GM18870 (cell line): Measurements from ENCODE around the gene NRIP1.
A peak's percentile ranks its signal among the peaks of the same experiment; 100 is the strongest.

ENCODE experiments used
- ATAC-seq: cut with Tn5 transposase; IDR thresholded peaks from one replicate; pipeline ENCODE4 v1.9.1; 2021; ENCODE audit warnings: moderate library complexity; ENCODE audit not compliant: unreplicated experiment

Gene NRIP1

DNA sequence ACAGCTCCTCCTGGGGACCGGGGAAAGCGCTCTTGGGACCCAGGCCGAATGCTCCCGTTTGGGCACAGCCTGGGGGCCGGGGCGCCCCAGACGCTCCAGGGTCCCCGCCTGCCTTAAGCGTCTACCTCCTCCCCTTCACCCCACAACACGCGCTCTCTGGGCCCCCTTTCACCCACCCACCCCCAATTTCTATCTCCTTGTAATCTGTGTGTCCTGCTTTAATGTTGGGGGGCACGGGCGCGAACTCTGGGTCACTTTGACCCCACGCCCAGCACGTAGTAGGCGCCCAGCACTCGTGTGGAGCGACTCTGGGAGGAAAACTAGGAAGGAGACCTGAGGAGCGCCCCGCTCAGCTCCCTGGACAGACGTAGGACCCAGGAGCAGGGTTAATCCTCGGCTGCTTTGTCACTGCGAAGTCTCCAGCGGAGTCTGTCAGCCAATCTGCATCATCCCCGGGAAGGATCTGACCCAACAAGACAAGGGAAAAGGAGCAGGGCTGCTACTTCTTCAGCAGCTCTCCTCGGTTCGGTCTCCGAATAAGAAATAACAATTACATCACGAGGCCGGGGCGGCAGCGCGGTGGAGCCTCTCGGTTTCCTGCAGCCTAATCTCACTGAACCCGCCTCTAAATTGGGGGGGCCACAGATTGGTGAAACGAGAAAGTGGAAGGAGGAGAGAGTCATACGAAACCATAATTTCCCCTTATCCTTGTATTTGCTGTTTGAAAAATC, 757 bp upstream of the NRIP1 start:
- ATAC-seq = no peak

- ATAC-seq = peak; percentile 1
These were observed 805 bp downstream of the NRIP1 start for GRCh38 chr21:15063814-15064575.

- no peak for ATAC-seq
These were observed 1.6 kb downstream of the NRIP1 start for GRCh38 chr21:15063081-15063813.

DNA sequence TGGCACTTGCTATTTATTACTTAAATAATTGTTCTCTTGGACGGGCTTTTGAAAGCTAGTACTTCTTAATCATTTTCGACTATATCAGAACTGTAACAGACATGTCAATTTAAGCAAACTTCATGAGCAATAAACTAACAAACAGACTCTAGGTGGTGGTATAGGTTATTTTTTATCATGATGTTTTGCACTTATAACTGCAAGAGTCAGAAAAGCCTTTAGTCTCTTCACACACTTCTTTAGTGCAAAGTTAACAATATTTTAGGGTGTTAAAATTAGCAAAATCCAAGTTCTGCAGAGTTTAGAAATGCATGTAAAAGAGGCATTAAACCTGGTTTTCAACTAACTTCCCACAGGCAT, 2.2 kb downstream of the NRIP1 start:
- no peak for ATAC-seq

DNA sequence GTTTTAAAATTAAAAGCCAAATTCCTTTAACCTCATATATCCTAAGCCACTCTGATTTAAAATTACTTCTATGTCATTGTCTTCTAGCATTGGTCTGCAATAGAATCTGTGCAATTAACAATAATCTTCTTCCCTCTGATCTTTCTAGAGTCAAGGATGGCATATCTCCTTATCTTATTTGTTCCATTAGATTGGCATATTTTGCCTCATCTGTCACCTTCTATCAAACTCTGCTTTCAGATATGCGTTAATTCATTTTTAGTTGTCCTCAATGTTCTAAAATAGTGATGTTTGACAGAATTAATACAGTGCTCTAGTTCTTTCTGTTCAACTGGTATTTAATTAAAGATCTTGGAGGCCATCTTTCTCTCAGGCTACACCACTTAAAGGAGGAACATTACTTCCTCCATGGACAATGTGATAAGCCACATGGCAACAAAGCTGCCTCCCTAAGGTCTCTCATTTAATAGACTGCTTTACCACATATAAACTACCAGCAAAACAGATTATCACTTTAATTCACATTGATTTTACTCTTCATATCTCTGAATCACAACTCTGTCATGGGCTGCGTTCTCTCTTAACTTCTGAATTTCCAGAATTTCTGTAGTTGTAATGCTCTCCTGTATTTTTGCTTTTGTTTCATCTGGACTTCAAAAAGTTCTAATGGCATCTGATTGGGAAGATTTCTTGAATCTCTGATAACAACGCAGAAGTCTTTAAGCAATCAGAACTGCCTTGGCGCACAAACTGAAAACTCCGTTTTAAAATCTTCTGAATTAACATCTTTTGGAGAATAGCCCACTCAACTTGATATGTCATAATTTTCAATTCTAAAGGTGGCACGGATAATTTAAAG, 2.8 kb downstream of the NRIP1 start:
- no peak for ATAC-seq

DNA sequence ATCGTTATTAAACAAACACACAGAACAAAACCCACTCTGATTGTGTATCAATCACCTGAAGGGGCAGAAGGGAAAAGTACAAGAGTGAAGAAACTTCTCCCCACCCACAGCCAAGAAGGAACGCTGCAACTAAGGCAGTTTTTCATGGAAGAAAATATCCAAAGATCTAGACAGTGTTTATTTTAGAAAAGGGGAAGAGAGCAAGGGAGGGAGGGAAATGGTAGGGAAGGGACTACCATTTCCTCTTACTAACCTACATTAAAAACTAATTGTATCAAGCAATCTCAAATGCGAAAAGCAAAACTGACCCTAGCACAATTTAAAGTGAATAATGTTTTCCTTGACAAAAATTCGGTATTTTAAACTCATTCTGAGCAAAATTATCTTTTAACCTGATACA, 3.5 kb downstream of the NRIP1 start:
- ATAC-seq = no peak

DNA sequence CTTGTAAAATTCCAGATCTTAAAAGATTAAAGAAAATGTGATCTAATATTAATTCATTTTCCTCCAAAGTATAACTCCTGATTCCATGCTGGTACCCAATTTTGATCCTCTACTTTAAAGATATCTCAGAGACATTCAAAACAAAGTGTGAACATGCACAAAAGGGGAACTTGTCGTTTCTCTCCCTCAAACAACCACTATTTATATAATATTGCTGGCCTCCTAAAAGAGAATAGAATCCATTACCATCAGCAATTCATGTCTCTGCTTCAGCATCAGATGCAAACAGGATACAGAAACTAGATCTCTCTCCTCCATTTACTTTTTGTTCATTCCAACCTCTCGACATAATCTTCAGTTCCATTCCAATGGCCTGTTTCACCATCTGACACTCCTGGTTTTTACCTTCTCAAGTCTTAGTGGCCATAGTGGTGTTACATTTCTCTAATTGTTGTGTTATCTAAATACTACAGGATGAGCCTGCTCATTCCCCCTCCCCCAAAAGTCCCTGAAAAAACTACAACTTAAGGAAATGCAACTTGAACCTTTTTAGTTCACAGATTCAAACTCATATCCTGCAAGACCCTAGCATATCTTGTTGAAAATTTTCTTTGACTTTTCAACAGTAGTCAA, 4.1 kb downstream of the NRIP1 start:
- no peak for ATAC-seq

DNA sequence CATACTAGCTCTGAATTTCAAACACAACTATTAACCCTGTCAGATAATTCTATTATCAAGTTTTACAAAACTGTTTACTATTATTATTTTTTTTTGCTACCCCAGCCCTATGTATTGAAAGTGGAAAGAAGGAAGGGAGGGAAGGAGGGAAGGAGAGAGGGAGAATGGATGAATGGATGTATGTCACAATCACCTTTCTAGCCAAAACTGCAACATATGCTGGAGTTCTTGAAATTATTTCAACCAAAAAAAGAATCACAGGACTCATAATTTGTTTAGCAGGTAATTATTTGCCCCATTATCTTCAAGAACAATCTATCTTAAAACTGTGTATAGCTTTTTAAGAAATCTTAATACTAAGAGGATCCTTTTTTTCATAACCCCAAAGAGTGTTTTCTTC, 5.4 kb downstream of the NRIP1 start:
- no peak for ATAC-seq

- no peak for ATAC-seq
These were observed 5.9 kb downstream of the NRIP1 start for GRCh38 chr21:15058854-15059263.

DNA sequence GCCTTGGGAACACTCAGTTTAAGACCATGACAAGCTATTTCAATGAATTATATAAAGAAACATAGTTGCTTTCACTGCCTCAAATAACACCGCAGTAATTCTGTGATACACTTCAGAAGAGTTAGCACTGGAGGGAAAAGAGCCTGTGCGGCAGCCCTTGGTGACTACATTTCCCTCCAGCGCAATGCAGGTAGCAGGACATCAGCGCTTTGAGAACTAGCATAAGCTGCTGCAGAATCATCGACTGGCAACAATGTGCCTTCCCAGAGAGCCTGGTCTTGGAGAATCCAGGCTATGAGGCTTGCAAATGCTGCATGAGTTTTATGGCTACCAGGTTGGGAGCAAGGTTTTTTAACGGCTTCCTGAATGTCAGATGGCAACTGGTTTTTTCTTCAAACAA, 7.5 kb downstream of the NRIP1 start:
- no peak for ATAC-seq

- no peak for ATAC-seq
These were observed 10.1 kb downstream of the NRIP1 start for GRCh38 chr21:15054606-15055239.

DNA sequence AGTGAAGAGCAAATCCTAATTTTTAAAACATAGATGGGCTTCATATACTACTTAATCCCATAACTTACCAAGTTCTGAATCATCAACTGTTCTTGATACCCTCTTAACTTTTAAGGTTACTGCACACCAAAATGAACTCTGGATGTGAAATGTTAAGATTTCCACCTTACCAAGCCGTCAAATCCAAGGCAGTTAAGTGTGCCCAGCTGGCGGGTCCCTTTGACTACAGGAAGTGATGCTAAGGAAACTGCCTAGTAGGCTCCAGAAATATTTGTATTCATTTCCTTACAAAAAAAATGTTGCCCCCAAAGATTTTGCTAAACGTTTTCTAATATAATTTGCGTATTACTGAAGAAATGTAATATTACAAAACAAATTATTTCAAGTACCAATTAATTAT, 10.7 kb downstream of the NRIP1 start:
- ATAC-seq = no peak

- ATAC-seq = no peak
These were observed 11.3 kb downstream of the NRIP1 start for GRCh38 chr21:15053500-15053899.

GRCh38 chr21:15052459-15052763, 12.4 kb downstream of the NRIP1 start:
- peak; percentile 20 for ATAC-seq

DNA sequence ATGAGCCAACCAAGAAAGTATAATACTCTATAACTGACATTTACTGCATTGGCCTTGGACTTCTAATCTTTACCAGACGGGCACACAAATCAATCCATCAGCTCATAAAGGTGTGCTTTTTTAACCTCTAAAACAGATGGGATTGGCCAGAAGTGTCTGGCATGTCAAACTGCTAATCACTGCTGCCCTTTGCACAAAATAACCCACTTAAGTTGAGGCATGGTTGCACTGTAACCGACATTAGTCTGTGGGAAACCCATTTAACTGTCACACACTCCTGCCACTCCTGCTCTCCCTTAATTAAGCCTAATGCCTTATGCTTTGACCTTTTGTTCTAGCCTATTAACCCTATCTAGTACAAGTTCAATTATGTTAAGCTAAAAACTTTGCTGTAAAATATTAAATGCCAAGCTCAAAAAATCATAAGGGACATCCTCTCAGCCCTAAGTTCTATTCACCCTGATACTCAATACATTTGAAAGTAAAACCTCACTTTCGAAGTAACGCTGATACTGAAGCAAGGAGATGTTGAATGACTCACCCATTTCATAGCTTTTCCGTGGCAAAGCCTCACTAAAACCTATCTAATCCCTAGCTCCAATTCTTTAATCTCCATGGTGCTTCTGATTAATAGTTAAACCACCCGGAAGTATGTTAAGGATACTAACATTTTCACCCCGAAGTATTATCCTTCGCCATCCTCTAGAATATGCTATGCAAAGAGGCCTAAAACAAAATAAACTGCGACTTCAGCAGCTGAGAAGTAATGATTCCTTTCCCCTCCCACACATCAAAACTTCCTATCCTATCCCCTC, 12.9 kb downstream of the NRIP1 start:
- ATAC-seq = peak; percentile 79

DNA sequence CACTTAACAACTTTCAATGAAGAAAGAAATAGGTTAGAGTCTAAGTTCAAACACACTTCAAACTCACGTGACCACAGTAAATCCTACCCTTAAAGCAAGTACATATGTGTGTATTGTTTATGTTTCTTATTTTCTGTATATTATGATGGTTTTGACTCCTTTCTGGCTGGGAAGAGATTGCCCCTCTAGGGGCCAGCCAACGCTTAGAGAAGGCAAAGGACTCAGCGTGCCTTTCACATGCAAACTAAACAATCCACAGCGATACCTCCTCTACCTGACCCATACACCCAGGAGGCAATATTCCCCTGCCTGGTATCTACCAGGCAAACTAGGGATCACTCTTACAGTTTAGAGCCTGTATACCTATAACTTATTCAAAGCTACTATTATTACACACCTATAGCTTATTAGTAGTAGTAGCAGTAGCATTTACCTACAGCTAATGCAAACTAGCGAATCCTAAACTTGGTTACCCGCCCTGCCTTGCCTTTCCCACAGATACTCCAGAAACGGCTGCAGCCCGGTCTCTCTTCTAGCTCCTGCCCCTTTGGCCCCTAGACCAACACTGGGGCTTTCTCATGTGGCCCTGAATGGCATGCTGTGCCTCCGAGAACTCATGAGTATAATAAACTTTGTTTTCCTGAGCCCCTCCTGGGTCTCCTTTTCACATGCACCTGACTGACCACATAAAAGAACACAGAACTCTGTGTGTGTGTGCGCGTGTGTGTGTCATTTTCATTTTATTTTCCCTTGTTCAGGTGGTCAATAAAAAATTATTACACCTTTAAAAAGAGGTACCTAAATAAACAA, 14.0 kb downstream of the NRIP1 start:
- ATAC-seq = no peak

GRCh38 chr21:15045017-15045416, 19.8 kb downstream of the NRIP1 start:
- no peak for ATAC-seq

- no peak for ATAC-seq
These were observed 22.3 kb downstream of the NRIP1 start for GRCh38 chr21:15042531-15042930.
